Stimulated activated CD4-positive, alpha-beta T cell treated with anti-CD3 and anti-CD28 coated beads, TNF-alpha, amount 100 ng/mL, for 48 hours (primary cell): ENCODE data around the gene DSCAM.

Experiments
- DNase-seq, 3 donors: peaks; one replicate each; pipeline ENCODE4 v3.0.0-alpha.2; 2020; ENCODE audit warnings: low read depth in 3 of 3

Gene DSCAM

DNA sequence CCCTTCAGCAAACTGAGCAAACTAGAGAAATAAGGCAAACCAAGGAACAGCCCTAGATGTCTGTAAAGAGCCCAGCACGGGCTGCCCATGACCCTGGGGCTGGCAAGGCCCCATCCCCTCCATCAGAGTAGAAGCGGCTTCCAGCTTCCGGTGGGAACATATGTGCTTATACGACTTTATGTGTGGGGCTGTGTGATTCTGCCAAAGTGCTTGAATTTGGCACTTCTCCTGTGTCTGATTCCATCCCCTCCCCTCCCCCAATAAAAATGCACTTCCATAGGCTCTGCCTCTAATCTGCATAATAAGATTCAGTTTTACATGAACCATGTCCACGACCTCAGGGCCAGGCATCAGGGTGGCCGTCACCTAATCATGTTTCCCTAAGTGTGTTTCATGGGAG lies 236.6 kb downstream of the DSCAM start:
- no peak for DNase-seq

DNA sequence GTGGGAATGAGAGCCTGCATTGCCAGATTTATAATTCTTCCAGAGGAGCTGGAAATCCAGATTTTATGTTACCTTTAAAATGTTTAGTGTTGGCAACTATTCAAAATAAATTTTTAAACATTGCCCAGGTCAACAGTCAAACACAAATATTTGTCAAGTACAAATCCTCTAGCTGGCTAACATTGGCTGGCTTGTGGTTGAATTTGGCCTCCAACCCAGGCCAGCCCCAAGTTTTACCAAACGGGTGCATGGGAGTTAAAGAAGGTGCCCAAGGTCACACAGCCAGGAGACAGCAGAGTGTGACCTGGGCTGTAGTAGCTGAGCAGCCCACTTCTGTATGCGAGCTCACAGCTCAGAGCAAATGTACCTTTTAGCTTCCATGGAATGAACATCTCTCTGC lies 240.6 kb downstream of the DSCAM start:
- DNase-seq = no peak

DNA sequence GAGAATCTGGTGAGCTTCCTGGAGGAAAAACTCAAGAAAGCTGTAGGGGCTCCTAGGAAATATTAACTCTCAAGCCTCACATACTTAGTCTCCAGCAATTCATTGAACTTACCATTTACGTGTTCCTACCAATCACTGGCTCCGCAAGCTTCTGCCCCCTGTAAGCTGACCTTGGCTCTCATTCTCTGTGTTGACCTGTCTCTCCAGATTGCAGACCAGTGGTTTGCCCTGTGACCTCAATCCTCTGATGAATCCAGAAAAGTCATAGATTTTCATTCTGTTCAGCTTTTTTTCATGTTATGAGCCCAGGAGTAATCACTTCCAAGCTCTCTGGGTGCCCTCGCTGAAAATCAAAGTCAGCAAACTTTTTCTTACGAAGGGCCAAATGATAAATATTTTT lies 241.9 kb downstream of the DSCAM start:
- no peak for DNase-seq

DNA sequence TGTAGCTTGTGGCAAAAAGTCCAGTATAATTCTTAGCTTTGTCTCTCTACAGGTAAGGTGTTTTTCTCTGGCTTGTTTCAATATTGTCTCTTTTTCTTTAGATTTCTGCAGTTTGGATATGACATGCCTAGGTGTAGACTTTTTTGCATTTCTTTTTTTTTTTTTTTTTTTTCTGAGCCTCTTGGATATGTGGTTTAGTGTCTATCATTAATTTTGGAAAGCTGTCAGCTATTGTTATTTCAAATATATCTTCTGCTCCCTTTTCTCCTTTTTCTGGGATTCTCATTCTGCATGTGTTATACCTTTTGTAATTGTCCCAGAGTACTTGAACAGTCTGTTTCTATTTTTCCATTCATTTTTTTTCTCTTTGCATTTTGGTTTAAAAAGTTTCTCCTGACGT lies 243.2 kb downstream of the DSCAM start:
- no peak for DNase-seq

DNA sequence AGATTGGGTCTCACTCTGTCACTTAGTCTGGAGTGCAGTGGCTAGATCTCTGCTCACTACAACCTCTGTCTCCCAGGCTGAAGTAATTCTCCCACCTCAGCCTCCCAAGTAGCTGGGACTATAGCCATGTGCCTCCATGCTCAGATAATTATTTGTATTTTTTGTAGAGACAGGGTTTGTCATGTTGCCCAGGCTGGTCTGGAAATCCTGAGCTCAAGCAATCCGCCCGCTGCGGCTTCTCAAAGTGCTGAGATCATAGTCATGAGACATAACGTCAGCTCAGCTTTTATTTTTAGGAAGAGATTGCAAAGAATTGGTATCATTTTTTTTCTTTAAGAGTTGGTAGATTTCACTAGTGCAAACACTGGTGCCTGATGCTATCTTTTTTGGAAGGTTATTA lies 244.9 kb downstream of the DSCAM start:
- DNase-seq = no peak

DNA sequence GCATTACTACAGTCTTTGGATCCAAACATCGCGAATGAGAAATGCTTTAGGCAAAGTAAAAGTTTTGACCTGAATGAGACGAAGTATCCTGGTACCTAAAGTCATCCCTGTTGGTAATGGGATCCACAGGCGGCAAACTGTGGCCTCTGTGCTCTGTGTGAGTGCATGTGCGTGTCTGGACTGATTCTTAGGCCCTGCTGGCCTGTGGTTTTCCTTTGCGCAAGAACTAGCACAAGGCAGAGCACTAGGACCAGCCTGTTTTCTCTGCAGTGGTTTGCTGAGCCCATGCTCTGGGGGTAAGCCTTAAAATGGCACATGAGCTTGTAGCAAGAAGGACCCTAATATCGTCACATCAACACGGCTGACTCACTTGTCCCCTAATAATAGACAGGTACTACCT lies 251.2 kb downstream of the DSCAM start:
- DNase-seq = no peak

DNA sequence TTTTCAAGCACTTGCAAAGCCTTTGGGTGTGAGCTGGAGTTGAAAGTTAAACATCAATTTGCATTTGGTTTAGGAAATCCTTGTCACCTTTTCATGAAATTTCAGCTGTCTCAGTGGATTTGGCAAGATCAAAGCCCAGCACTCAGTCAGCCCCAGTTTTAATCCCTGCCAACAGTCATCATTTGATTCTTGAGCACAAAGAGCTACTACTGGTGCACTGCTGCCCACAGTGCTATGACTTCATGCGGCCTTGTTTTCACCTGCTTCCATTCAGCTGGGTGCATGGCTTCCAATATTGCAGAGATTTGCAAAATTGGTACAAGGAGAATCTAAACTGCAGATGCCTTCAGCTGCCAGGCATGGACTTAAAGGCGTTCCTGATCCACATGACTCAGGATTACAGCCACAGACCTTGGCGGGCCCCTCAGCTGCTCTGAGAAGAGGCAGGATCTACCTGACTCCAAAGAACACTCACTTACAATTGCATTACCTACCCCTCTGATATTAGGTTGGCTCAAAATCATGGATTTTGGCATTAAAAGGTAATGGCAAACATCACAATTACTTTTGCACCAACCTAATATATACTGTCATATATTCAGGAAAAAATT lies 259.1 kb downstream of the DSCAM start:
- DNase-seq = no peak

DNA sequence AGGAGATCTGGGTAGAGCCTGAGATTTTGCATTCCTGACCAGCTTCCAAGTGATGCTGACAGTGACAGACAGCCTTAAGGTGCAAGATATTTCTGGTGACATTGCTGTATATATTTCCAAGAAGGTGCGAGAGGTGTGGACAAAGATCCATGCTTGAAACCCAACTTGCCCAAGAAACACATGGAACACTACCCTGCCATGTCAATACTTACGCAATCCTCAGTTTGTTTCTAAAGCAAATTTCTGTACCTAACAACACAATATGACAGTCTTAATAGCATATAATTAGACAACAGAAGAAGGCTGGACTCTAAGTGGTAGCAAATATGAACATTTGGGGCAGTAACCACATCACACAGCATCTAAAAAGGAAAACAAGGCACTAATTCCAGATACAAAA lies 260.4 kb downstream of the DSCAM start:
- DNase-seq = no peak

DNA sequence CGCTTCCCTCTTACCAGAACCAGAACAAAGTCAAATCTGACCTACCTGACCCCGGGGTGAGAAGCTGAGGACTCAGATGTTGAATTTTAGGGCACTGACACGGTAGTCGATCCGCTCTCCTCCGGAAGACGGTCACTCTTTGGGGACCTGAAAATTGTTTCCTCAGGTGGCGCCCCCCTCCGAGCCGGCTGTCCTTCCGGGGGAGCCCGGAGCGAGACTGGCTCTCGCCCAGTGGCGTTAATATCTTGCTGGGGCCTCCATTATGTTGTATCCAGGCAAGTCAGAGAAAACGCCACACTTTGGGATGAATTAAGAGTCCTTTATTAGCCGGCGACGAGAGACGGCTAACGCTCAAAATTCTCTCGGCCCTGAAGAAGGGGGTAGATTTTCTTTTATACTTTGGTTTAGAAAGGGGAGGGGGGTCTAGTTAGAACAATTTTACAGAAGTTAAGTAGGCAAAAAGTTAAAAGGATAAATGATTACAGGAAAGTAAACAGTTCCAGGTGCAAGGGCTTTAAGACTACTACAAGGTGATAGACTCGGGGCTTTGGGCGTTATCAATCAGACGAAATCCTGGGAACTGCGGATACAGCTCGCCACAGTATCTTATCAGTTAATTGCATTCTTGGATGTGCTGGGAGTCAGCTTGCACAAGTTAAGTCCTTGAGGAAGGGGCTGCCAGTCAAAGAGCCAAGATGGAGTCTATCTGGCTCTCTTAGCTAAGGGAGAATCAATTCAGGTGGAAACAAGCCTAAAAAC lies 269.5 kb downstream of the DSCAM start:
- DNase-seq = no peak

DNA sequence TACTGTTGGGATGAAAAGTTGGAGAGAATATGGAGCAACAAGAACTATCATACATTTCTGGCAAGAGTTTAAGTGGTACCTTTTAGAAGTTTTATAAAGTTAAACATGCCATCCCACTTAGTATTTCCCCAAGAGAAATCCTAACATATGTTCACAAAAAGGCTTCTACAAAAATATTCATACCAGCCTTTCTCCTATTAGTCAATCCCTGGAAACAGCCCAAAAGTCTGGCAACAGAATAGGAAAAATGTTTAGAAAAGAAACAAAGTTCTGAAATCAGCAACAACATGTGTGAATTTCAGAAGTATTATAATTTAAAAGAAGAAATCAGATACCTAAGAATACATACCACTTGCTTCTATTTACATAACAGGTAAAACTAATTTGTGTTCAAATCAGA lies 271.0 kb downstream of the DSCAM start:
- DNase-seq = no peak

DNA sequence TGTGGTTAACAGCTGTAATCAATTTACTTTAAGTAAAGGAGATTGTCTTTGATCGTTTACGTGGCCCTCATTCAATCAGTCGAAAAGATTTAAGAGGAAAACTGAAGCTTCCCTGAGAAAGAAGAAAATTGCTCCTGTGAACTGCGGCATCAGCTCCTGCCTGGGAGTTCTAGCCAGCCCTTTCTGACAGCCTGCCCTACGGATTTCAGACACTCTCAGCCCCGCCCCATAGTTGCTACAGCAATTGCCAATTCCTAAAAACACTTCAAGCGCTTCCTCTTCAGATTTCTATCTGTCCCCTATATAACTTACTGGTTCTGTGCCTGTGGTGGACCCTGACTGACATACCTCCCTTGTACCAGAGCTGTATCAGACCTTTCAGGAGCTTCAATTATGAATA lies 277.6 kb downstream of the DSCAM start:
- no peak for DNase-seq

DNA sequence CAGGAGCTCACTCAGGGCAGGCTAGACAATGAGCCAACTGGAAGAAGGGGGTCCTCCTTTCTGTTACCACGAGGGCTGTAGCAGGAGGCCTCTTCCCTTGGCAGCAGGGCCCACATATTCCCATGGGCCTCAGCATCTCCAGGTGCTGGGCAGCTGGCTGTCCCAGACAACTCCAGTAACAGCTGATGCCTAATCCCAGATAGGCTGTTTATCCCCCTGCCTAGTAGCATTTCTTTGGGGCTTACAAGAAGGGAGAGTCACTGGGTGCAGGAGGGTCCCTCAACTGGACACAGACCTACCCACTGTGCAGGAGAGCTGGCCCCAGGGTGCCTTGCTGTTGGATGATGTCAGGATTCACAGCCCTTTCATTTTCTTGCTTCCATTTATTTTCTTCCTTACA lies 278.2 kb downstream of the DSCAM start:
- DNase-seq = no peak

DNA sequence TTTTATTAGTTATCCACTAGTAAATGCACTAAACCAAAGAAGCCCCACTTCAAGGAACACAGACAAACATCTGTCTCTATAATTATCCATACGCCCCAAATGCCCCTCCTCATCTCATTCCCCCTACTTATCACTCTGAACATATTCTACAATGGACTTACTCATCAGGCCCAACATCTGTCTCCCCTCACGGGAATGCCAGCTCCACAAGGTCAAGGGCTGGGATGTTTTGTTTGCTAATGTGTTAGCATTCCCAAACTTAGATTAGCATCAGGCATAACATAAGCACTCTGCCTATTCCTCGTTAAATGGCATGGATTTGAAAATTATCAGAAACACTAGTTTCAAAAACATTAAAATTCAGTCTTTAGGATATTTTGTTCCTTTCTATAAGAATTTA lies 279.5 kb downstream of the DSCAM start:
- no peak for DNase-seq

DNA sequence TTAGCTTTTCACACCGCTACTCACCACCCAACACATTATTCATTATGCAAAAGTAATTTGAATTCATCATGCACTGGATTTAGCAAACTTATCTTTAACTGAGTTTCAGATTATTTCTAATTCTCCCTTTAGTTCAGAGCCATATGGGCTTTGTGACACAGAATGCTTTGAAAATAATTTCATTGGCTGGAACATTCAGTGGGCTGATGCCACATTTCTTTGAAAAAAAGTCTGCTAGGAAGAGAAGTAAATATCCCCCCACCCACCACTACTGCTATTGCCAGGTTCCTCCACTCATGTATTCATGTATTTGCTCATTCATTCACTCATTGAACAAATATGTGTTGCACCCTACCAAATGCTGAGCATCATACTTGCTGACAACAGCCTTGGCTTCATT lies 280.5 kb downstream of the DSCAM start:
- DNase-seq = no peak

DNA sequence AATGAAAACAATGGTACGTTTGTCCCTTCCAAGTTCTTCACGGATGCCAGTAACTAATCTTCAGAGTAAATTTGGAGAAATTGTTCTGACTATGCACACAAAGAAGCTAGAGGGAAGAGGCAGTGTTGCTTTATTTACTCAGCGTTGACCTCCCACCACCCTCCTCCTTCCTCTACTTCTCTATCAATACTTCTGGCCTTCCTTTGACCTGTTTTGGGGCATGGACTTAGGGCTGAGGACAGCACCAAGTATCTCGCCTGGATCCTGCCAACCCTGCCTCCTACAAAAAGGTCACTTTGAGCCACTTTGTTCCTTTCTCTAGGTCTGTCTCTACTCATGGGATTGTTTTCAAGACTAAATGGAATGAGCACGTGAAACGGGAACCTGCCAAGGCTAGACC lies 282.6 kb downstream of the DSCAM start:
- DNase-seq = no peak

DNA sequence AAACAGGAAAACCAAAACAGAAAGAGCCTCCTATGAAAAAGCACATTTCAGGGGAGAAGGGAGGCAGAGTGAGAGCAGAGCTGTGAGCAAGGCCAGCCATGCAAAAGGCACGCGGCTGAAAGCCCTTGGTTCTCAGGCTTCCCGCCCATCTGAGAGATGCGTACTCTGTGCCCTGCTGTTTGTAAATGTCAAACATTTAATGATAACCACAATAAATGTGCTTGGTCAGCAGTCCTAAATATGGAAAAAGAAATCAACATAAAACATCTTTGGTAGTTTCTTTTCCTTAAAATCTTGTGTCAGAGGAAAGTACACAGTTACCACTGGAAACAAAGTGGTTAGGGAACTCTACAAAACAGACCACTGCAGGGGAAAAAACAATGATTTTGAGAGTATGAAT lies 283.1 kb downstream of the DSCAM start:
- DNase-seq = no peak

DNA sequence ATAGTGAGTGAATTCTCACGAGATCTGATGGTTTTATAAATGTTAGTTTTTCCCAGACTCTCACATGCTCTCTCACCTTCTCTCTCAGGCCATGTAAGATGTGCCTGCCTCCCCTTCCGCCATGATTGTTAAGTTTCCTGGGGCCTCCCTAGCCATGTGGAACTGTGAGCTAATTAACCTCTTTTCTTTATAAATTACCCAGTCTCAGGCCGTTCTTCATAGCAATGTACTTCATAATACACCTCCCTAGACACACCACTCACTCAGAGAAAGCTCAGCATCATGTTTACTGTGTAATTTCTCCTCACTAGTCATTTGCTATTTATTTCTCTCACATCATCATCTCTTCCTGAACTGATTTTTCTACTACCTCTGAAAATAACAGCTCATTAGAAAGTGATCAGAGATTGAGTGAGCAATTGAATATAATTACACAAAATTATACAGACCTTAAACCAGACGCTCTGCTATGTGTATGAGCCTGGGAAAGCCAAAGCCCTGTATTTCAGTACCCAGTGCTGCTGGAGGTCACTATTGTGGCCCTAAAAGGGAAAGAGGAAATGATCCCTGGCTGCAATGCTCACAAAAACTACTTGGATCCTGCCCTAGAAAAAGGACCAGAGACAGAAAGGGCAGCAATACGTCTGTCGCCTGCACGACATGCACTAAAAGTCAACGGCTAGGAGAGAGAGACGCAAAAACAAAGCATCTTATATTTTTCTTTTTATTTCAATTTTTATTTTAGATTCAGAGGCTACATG lies 284.5 kb downstream of the DSCAM start:
- no peak for DNase-seq

DNA sequence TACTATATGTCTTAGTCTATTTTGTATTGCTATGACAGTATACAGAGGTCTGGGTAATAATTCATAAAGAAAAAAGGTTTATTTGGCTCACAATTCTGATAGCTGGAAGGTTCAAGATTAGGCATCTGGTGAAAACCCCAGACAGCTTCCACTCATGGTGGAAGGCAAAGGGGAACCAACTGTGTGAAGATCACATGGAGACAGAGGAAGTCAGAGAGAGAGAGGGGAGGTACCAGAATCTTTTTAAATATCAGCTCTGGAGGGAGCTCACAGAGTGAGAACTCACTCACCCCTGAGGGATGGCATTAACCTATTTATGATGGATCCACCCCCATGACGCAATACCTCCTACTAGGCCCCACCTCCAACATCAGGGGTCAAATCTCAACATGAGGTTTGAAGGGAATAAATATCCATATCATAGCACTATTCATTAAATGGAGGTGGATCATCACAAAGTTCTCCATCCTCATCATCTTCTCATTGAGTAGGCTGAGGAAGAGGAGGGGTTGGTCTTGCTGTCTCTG lies 290.5 kb downstream of the DSCAM start:
- DNase-seq = no peak

DNA sequence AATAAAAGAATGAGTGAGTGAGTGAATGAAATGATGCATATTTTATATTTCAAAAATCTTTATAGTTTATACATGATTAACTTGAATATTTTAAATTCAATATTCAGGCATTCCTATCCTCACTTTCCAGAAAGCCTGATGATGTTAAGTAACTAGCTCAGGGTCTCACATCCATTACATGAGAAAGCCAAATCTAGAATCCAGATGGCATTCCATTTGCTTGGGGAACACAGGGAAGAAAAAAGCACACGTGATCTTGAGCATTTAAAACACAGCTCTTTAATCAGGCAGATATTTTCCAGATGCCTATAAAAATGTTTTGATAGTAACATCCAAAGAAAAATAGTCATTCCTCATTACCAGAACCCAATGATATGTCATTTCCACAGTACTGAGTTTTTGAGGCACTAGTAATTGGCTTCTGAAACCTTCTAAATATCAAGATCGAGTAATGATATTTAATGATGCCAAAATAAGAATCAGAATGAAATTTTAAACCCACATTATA lies 291.9 kb downstream of the DSCAM start:
- no peak for DNase-seq

DNA sequence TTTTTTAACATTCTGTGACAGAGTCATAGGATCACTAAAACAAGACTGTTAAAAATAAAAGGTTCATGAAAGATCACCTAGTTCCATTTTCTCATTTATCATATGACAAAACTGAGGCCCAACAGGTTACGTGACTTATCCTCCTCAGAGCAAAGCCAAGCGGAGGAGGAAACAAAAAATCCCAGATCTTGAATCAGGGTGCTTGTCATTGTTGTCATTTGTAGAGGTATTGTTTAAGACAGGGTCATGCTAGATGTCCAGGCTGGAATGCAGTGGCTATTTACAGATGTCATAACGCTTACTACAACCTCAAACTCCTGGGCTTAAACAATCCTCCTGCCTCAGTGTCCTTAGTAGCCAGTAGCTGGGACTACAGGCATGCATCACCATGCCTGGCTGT lies 293.2 kb downstream of the DSCAM start:
- DNase-seq = no peak

DNA sequence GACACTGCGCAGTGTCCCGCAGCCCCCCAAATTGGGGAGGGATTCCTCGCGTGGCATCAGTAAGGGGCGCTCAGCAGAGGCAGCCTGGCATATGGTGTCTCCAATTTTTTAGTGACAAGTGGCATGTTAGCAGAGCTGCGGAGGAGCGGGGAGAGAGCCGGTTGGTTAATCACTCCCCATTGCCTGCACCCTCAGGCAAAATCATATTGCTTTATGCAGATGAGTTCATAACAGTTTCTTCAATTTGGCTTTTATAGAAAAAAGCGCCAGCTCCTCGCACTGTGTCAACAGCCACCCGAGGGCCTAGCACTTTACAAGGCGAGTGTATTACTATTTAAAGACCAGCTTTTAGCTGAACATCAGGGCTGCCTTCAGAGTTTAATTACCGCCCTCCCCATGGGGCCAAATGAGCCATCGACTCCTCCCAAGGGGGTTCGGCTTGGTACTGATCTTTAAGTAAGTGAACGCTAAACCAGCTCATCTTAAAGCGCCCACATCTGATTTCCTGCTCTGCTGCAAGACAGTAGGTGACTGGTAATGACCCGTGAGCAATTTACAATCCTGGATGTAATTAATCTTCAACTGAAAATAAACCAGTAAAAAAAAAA lies 298.9 kb downstream of the DSCAM start:
- DNase-seq = no peak

DNA sequence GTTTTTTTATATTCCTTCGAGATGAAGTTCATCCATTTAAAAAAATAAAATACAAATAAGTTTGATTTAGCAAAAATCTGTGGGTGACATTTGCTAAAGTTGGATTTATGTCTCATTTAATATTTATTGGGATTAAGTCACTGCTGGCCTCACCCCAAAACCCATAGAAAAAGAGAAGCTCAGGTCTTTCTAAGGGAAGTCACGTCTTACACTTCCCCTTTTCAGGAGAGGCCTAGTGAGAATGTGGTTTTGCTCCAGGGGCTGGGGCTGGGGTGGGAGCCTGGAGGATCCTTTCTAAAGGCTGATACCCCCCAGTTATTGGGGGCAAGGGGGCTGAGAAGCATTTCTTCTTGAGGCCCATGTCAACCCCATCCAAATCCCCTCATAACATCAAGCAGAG lies 300.3 kb downstream of the DSCAM start:
- no peak for DNase-seq
